Measurements from ENCODE around the gene DOCK2. TPM values are rescaled to one million over a fixed set of nuclear protein-coding genes. Genes with fewer than 3 reads are reported as not detected.
"Not testable (repeated sequence)": the region's sequence is repeated elsewhere in the genome, so short reads cannot be mapped to it uniquely, and the experiment has no call there.

DOCK2 gene
- total and polyA plus RNA-seq, 7 donors = 2.3 to 21.1 (median 12.5) TPM

DNA sequence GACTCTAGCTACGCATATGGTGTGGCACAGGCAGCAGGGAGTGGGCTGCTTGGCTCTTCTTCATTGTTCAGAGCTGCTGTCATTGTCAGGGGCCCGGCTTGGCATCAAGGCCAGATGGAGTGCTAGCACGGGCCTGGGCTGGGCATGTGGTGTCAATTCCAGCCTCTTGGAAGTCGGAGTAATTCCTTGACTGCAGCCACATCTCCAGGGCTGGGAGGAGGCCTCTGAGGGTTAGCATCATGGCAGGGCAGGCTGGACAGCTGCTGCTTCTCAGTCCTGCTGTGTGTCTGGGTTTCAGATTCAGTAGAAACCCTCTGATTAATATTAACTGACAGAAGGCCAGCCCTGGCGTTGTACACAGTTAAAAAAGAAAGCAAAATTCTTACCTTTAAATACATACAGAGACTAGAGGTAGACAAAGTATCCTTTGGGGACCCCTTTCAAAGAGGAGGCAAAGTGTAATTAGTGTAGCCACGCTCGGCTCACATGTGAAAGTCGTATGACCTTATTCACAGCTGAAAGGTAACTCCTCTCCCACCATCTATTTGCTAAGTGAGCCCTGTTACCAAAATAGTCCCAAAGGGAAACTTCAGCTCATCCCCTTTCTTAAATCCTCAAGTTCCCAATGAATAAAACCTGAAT is 126.4 kb downstream of the DOCK2 start:
- DNase-seq = no peak
- intact Hi-C loops (cut with DNase I) = no loop called here
- H3K27me3 ChIP-seq = no peaks in the 10 kb centered on the region
- no peak overlapping the region for H3K4me3 ChIP-seq
- no peaks in the 10 kb centered on the region for H3K36me3 ChIP-seq
- WGBS, 2 donors = 65 to 79% methylated on average over 8 of the region's 8 CpGs
- H3K27ac ChIP-seq = no peak overlapping the region
- no peaks in the 10 kb centered on the region for H3K9me3 ChIP-seq
- no peak for TF ChIP-seq POLR2AphosphoS5 (IDR thresholded peaks at IDR 0.05)
- no peak for TF ChIP-seq POLR2A (IDR thresholded peaks at IDR 0.05)
- TF ChIP-seq, protein P1, sequence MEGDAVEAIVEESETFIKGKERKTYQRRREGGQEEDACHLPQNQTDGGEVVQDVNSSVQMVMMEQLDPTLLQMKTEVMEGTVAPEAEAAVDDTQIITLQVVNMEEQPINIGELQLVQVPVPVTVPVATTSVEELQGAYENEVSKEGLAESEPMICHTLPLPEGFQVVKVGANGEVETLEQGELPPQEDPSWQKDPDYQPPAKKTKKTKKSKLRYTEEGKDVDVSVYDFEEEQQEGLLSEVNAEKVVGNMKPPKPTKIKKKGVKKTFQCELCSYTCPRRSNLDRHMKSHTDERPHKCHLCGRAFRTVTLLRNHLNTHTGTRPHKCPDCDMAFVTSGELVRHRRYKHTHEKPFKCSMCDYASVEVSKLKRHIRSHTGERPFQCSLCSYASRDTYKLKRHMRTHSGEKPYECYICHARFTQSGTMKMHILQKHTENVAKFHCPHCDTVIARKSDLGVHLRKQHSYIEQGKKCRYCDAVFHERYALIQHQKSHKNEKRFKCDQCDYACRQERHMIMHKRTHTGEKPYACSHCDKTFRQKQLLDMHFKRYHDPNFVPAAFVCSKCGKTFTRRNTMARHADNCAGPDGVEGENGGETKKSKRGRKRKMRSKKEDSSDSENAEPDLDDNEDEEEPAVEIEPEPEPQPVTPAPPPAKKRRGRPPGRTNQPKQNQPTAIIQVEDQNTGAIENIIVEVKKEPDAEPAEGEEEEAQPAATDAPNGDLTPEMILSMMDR (IDR thresholded peaks at IDR 0.05) = no peak
- no peak for TF ChIP-seq EP300 (IDR thresholded peaks at IDR 0.05)
- no peaks in the 10 kb centered on the region for H3K4me1 ChIP-seq

DNA sequence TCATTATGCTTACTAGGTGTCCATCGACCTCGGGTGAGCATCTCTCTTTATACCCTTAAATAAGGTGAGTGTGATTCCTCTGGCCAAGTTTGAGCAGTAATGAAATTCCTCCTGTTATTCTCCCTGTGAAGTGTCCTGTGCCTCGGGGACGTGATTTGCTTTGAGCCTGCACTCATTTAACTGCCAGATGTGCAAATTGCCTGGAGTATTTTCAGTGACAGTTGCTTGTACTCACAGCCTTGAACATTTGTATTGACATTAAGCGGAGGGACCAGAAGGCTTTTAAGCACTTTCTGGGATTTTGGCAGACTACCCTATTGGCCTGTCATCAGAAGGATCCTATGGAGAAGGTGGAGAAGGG is 126.9 kb downstream of the DOCK2 start:
- no peak for DNase-seq
- no peak overlapping the region for H3K4me3 ChIP-seq
- no peak overlapping the region for H3K27ac ChIP-seq
- H3K9me3 ChIP-seq = no peaks in the 10 kb centered on the region
- H3K36me3 ChIP-seq = no peaks in the 10 kb centered on the region
- H3K27me3 ChIP-seq = no peaks in the 10 kb centered on the region
- WGBS, 2 donors = 61 to 79% methylated on average over 5 of the region's 5 CpGs
- intact Hi-C loops (cut with DNase I) = no loop called here
- H3K4me1 ChIP-seq = no peaks in the 10 kb centered on the region
- TF ChIP-seq EP300 (IDR thresholded peaks at IDR 0.05) = no peak
- TF ChIP-seq POLR2A (IDR thresholded peaks at IDR 0.05) = no peak
- TF ChIP-seq, protein P1 (IDR thresholded peaks at IDR 0.05) = no peak
- no peak for TF ChIP-seq POLR2AphosphoS5 (IDR thresholded peaks at IDR 0.05)

DNA sequence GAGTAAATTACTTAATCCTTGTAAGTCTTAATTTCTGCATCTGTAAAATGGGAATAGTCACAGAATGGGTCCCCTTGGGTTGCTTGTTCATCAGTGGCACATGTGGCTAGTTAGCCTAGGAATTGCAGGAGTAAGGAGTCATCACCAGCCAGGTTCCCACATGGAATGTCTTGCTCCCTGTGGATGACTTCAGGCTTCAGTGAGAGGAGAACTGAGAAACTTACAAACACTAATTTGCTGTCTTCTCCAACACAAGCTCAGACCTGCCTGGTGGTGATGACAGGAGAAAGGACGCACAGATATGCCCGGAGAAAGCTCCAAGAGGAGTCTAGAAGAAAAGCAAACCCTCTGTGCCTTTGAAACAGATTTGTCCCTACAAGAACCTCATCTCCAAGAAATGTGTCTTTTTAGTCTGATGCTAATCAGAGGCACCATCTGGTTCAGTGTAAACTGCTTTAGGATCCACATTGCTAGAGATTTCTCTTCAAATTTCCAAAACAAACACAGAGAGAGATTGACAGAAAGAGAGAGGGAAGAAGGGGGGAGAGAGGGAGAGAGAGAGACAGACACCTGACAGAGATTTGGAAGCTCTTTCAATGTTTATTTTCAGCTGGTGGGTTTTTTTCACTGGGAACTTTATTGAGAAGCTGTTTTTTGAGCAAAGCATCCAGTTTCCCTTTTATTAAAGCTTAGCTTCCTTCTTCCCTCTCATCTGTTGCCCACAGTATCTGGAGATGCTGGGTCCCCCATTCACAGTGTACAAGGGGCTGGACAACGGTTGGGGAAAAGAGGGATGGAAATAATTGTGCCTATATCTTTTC is 128.3 kb downstream of the DOCK2 start:
- TF ChIP-seq POLR2A (IDR thresholded peaks at IDR 0.05) (no peak), POLR2AphosphoS5 (IDR thresholded peaks at IDR 0.05) (no peak), EP300 (IDR thresholded peaks at IDR 0.05) (no peak)
- TF ChIP-seq, protein P1 (IDR thresholded peaks at IDR 0.05) = no peak
- Histone ChIP-seq H3K4me3 (no peak overlapping the region), H3K36me3 (no peaks in the 10 kb centered on the region), H3K27ac (no peak overlapping the region), H3K4me1 (no peaks in the 10 kb centered on the region), H3K27me3 (no peaks in the 10 kb centered on the region), H3K9me3 (no peaks in the 10 kb centered on the region)
- no peak for DNase-seq
- intact Hi-C loops (cut with DNase I) = no loop called here
- 77 to 80% methylated on average over 3 of the region's 3 CpGs for WGBS, 2 donors

DNA sequence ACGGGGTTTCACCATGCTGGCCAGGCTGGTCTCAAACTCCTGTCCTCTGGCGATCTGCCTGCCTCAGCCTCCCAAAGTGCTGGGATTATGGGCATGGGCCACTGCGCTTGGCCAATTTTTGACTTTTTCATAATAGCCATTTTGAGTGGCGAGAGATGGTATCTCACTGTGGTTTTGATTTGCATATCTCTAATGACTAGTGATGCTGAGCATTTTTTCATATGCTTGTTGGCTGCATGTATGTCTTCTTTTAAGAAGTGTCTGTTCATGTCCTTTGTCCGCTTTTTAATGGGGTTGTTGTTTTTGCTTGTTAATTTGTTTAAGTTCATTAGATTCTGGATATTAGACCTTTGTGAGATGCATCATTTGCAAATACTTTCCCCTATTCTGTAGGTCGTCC is 129.9 kb downstream of the DOCK2 start:
- H3K4me3 ChIP-seq; H3K4me1 ChIP-seq; H3K36me3 ChIP-seq; H3K27me3 ChIP-seq; DNase-seq; H3K9me3 ChIP-seq; H3K27ac ChIP-seq; intact Hi-C loops (cut with DNase I): not testable (repeated sequence)
- WGBS, 2 donors = 84 to 87% methylated on average over 6 of the region's 6 CpGs

DNA sequence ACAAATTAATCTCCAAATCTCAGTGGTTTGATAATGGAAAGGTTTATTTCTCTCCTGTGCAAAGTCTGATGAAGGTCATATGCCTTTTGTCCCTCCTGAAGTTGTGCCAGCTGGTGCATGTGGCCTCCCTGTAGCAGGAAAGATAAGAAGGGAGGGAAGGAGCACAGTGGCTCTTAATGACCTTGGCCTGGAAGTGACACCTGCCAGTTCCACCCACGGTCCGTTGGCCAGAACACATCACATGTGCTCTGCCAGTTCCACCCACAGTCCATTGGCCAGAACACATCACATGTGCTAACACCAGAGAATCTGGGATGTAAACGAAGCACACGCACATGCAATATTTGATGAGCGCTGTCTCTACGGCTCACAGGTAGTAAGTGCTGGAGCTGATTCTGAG is 130.9 kb downstream of the DOCK2 start:
- no peak for TF ChIP-seq POLR2AphosphoS5 (IDR thresholded peaks at IDR 0.05)
- no peak for TF ChIP-seq POLR2A (IDR thresholded peaks at IDR 0.05)
- TF ChIP-seq, protein P1 (IDR thresholded peaks at IDR 0.05) = no peak
- no peak for TF ChIP-seq EP300 (IDR thresholded peaks at IDR 0.05)
- no peaks in the 10 kb centered on the region for H3K9me3 ChIP-seq
- no peak for DNase-seq
- H3K27ac ChIP-seq = no peak overlapping the region
- no peaks in the 10 kb centered on the region for H3K4me1 ChIP-seq
- no peak overlapping the region for H3K4me3 ChIP-seq
- 50 to 79% methylated on average over 6 of the region's 6 CpGs for WGBS, 2 donors
- no peaks in the 10 kb centered on the region for H3K36me3 ChIP-seq
- intact Hi-C loops (cut with DNase I) = no loop called here
- H3K27me3 ChIP-seq = no peaks in the 10 kb centered on the region
